HepG2 (cell line): ENCODE measurements around the gene AJUBA. TPM values are rescaled to one million over a fixed set of nuclear protein-coding genes. Genes with fewer than 3 reads are reported as not detected.

Source experiments
- ATRX ChIP-seq: sonication (generic); formaldehyde crosslinking; IDR thresholded peaks from 2 replicates; pipeline ENCODE4 v1.4.0; 2020; ENCODE audit warnings: missing genetic modification reagents, borderline replicate concordance
- BRCA1 ChIP-seq: sonication (generic); formaldehyde crosslinking; IDR thresholded peaks from 2 replicates; pipeline ENCODE4 v1.4.0; 2020; ENCODE audit warnings: missing genetic modification reagents
- CREM ChIP-seq, 2 experiments: sonication (generic) in 1 of 2; formaldehyde crosslinking in 1 of 2; IDR thresholded peaks; 2 replicates each; pipeline versions ENCODE4 v1.4.0 to v1.6.1; 2016 to 2020; ENCODE audit warnings: antibody characterized with exemption in 1 of 2, mild to moderate bottlenecking in 1 of 2, missing genetic modification reagents in 1 of 2
- HDAC2 ChIP-seq: sonication (generic); formaldehyde crosslinking; IDR thresholded peaks from 2 replicates; pipeline ENCODE4 v1.4.0; 2020; ENCODE audit warnings: missing genetic modification reagents
- HIC2 ChIP-seq: sonication (generic); formaldehyde crosslinking; IDR thresholded peaks from 2 replicates; pipeline ENCODE4 v1.9.0; 2022; ENCODE audit warnings: low read depth, missing genetic modification reagents
- LRRFIP1 ChIP-seq: sonication (generic); formaldehyde crosslinking; conservative IDR thresholded peaks from 2 replicates; pipeline ENCODE4 v1.4.0; 2020; ENCODE audit warnings: missing genetic modification reagents
- MLLT10 ChIP-seq: sonication (generic); formaldehyde crosslinking; IDR thresholded peaks from 2 replicates; pipeline ENCODE4 v1.4.0; 2020; ENCODE audit warnings: missing genetic modification reagents
- NRL ChIP-seq: sonication (generic); formaldehyde crosslinking; IDR thresholded peaks from 2 replicates; pipeline ENCODE4 v1.5.0; 2020; ENCODE audit warnings: missing genetic modification reagents, mild to moderate bottlenecking, moderate library complexity, borderline replicate concordance
- RBM39 ChIP-seq: fragments of 200-400 bp; formaldehyde crosslinking; IDR thresholded peaks from one replicate; pipeline ENCODE4 v1.6.1; 2018; ENCODE audit warnings: antibody characterized with exemption, mild to moderate bottlenecking, low read depth, low read length; ENCODE audit not compliant: poor library complexity, severe bottlenecking
- SALL2 ChIP-seq: sonication (generic); formaldehyde crosslinking; IDR thresholded peaks from 2 replicates; pipeline ENCODE4 v1.8.1; 2023; ENCODE audit warnings: mild to moderate bottlenecking, missing genetic modification reagents, inconsistent platforms
- SOX6 ChIP-seq, 2 experiments: fragments of 450-650 bp in 1 of 2; sonication (generic) in 1 of 2; formaldehyde crosslinking in 1 of 2; IDR thresholded peaks; 2 replicates each; pipeline versions ENCODE4 v1.4.0 to v1.6.1; 2017 to 2020; ENCODE audit warnings: antibody characterized with exemption in 1 of 2, mild to moderate bottlenecking in 1 of 2, missing genetic modification reagents in 1 of 2
- SP5 ChIP-seq: IDR thresholded peaks from 2 replicates; pipeline ENCODE4 v1.6.1; 2016; ENCODE audit warnings: low read depth, borderline replicate concordance
- TERF1 ChIP-seq: sonication (generic); formaldehyde crosslinking; IDR thresholded peaks from 2 replicates; pipeline ENCODE4 v1.8.0; 2022; ENCODE audit warnings: mild to moderate bottlenecking, missing genetic modification reagents, moderate library complexity
- ZBTB33 ChIP-seq: sonication (generic); formaldehyde crosslinking; IDR thresholded peaks from 2 replicates; pipeline ENCODE4 v1.4.0; 2020; ENCODE audit warnings: missing genetic modification reagents
- ZNF720 ChIP-seq: sonication (generic); formaldehyde crosslinking; IDR thresholded peaks from 2 replicates; pipeline ENCODE4 v1.4.0; 2020; ENCODE audit warnings: missing genetic modification reagents
- ZSCAN5A ChIP-seq: sonication (generic); formaldehyde crosslinking; IDR thresholded peaks from 2 replicates; pipeline ENCODE4 v1.8.0; 2022; ENCODE audit warnings: mild to moderate bottlenecking, missing genetic modification reagents, borderline replicate concordance
- polyA plus RNA-seq, 8 experiments: library from polyadenylated mRNA; depleted of rRNA in 3 of 8; stranded (reverse) in 7 of 8; unstranded in 1 of 8; fragments of >200 nt; fragmentation: Illumina TruSeq in 4 of 8; extraction: Trizol in 4 of 8; gene quantifications; 2 replicates each; pipeline versions ENCODE4 v1.2.1 to v1.2.3, GENCODE V29; 2011 to 2016; ENCODE audit warnings: low read depth in 4 of 8, missing spikeins in 1 of 8, mixed read lengths in 1 of 8; ENCODE audit not compliant: insufficient read depth in 1 of 8
- total RNA-seq, 5 experiments: library from RNA; depleted of rRNA; stranded (reverse); fragments of >200 nt; fragmentation: Illumina TruSeq; extraction: Trizol; gene quantifications; 2 replicates each; pipeline ENCODE4 v1.2.3, GENCODE V29; 2016; ENCODE audit warnings: low read depth in 1 of 5

AJUBA gene
- total and polyA plus RNA-seq, 2 of the 13 experiments (the other 11 are each of a cell fraction or from before 2014, with no cell fraction given), result 157 to 241 TPM

GRCh38 chr14:22978981-22979671, 3.2 kb downstream of the AJUBA start (continued):
- TF ChIP-seq ATRX (CRISPR knock-in tag) (no peak; the same call in 1 of the 2 replicates), ZBTB33 (CRISPR knock-in tag) (0 out of 2 replicates have a peak, but pooled peaks have one; percentile 16), RBM39 (peak; percentile 46), CREM (IDR thresholded peaks at IDR 0.05) (no peak), CREM (CRISPR knock-in tag; IDR thresholded peaks at IDR 0.05) (no peak), HIC2 (CRISPR knock-in tag) (no peak; the same call in 1 of the 2 replicates), MLLT10 (no peak), SP5 (0 out of 2 replicates have a peak, but pooled peaks have one; percentile 59), HDAC2 (CRISPR knock-in tag) (0 out of 2 replicates have a peak, but pooled peaks have one; percentile 15), ZSCAN5A (CRISPR knock-in tag) (no peak), ZNF720 (no peak), SOX6 (IDR thresholded peaks at IDR 0.05) (no peak), SOX6 (CRISPR knock-in tag; IDR thresholded peaks at IDR 0.05) (no peak), LRRFIP1 (CRISPR knock-in tag) (0 out of 2 replicates have a peak, but pooled peaks have one; percentile 52), TERF1 (no peak), SALL2 (no peak), BRCA1 (no peak), NRL (CRISPR knock-in tag) (no peak)
